GM12873 (cell line): ENCODE results near the gene TRIM47.

Source experiments
- CTCF ChIP-seq: IDR thresholded peaks from 2 replicates; pipeline ENCODE4 v1.5.1; 2012; ENCODE audit warnings: low read depth, mild to moderate bottlenecking, moderate library complexity, low read length, control low read depth; ENCODE audit not compliant: insufficient read depth; ENCODE audit errors: missing control alignments

TRIM47 gene

GRCh38 chr17:75850928-75851692 is 27.3 kb downstream of the TRIM47 start:
- no peak for TF ChIP-seq CTCF

GRCh38 chr17:75849724-75850123 is 28.7 kb downstream of the TRIM47 start:
- no peak for TF ChIP-seq CTCF

- no peak for TF ChIP-seq CTCF
Measured at GRCh38 chr17:75849279-75849646, 29.1 kb downstream of the TRIM47 start.

GRCh38 chr17:75848523-75849278 is 29.7 kb downstream of the TRIM47 start:
- peak; percentile 84 for TF ChIP-seq CTCF

- TF ChIP-seq CTCF: no peak
Measured at GRCh38 chr17:75847614-75848522, 30.5 kb downstream of the TRIM47 start.

GRCh38 chr17:75846692-75847613 is 31.4 kb downstream of the TRIM47 start:
- TF ChIP-seq CTCF: no peak
